GM18907 (cell line): ENCODE measurements around the gene C1orf174.

Experiments
- ATAC-seq: cut with Tn5 transposase; IDR thresholded peaks from one replicate; pipeline ENCODE4 v1.9.1; 2021; ENCODE audit warnings: mild to moderate bottlenecking, moderate library complexity; ENCODE audit not compliant: unreplicated experiment

C1orf174 gene

GRCh38 chr1:3898475-3898735 lies 1.7 kb downstream of the C1orf174 start:
- no peak for ATAC-seq

GRCh38 chr1:3896396-3897000 lies 3.6 kb downstream of the C1orf174 start:
- no peak for ATAC-seq

- no peak for ATAC-seq
Observed at GRCh38 chr1:3895951-3896325, 4.1 kb downstream of the C1orf174 start.

GRCh38 chr1:3895279-3895950 lies 4.7 kb downstream of the C1orf174 start:
- no peak for ATAC-seq

GRCh38 chr1:3894626-3895278 lies 5.3 kb downstream of the C1orf174 start:
- no peak for ATAC-seq

GRCh38 chr1:3893190-3893589 lies 6.9 kb downstream of the C1orf174 start:
- no peak for ATAC-seq

- ATAC-seq: no peak
Observed at GRCh38 chr1:3892748-3893147, 7.3 kb downstream of the C1orf174 start.

GRCh38 chr1:3891329-3891865 lies 8.7 kb downstream of the C1orf174 start:
- ATAC-seq: no peak

- no peak for ATAC-seq
Observed at GRCh38 chr1:3890389-3891328, 9.4 kb downstream of the C1orf174 start.

- ATAC-seq: no peak
Observed at GRCh38 chr1:3889936-3890335, 10.1 kb downstream of the C1orf174 start.

- no peak for ATAC-seq
Observed at GRCh38 chr1:3888301-3888700, 11.8 kb downstream of the C1orf174 start.

GRCh38 chr1:3886691-3887090 lies 13.4 kb downstream of the C1orf174 start:
- no peak for ATAC-seq

GRCh38 chr1:3886106-3886670 lies 13.9 kb downstream of the C1orf174 start:
- ATAC-seq: no peak

GRCh38 chr1:3885611-3886010 lies 14.5 kb downstream of the C1orf174 start:
- ATAC-seq: no peak

- ATAC-seq: no peak
Observed at GRCh38 chr1:3884966-3885365, 15.1 kb downstream of the C1orf174 start.

- no peak for ATAC-seq
Observed at GRCh38 chr1:3883194-3883925, 16.7 kb downstream of the C1orf174 start.

GRCh38 chr1:3881193-3881480 lies 18.9 kb downstream of the C1orf174 start:
- no peak for ATAC-seq

- ATAC-seq: no peak
Observed at GRCh38 chr1:3880429-3881192, 19.5 kb downstream of the C1orf174 start.

GRCh38 chr1:3879787-3880428 lies 20.2 kb downstream of the C1orf174 start:
- no peak for ATAC-seq
